Effector CD8-positive, alpha-beta T cell (primary cell): ENCODE measurements around the gene TMEM94.
"Not testable (repeated sequence)": the region's sequence is repeated elsewhere in the genome, so short reads cannot be mapped to it uniquely, and the experiment has no call there.

Experiments
- DNase-seq: peaks from one replicate; lab custom pipeline; 2025; lab: John Stamatoyannopoulos, UW

TMEM94 gene

GRCh38 chr17:75511610-75512575, 55.5 kb downstream of the TMEM94 start:
- no peak for DNase-seq

- no peak for DNase-seq
Measured at GRCh38 chr17:75512926-75513640, 56.6 kb downstream of the TMEM94 start.

- DNase-seq = no peak
Measured at GRCh38 chr17:75513641-75514000, 57.2 kb downstream of the TMEM94 start.

- no peak for DNase-seq
Measured at GRCh38 chr17:75514299-75514918, 58.0 kb downstream of the TMEM94 start.

GRCh38 chr17:75514919-75515495, 58.6 kb downstream of the TMEM94 start:
- DNase-seq = no peak

- peak; percentile 73 for DNase-seq
Measured at GRCh38 chr17:75515496-75516254, 59.2 kb downstream of the TMEM94 start, which contains the start of gene CASKIN2. CASKIN2 (minus strand) TSS chr17:75515537; CDS start chr17:75513804, 1,733 bp downstream.

- DNase-seq = peak; percentile 84
Measured at GRCh38 chr17:75516255-75516618, 59.8 kb downstream of the TMEM94 start, which contains the start of gene TSEN54. TSEN54 (plus strand) TSS chr17:75516528; CDS start chr17:75516561, 33 bp downstream.

GRCh38 chr17:75516619-75517296, 60.3 kb downstream of the TMEM94 start:
- DNase-seq = no peak

- no peak for DNase-seq
Measured at GRCh38 chr17:75517297-75517865, 60.9 kb downstream of the TMEM94 start.

- no peak for DNase-seq
Measured at GRCh38 chr17:75518201-75518600, 61.8 kb downstream of the TMEM94 start.

GRCh38 chr17:75518983-75519537, 62.6 kb downstream of the TMEM94 start:
- no peak for DNase-seq

- DNase-seq = not testable (repeated sequence)
Measured at GRCh38 chr17:75520413-75520812, 64.0 kb downstream of the TMEM94 start.

GRCh38 chr17:75521290-75521689, 64.9 kb downstream of the TMEM94 start:
- DNase-seq = no peak

GRCh38 chr17:75521951-75522727, 65.7 kb downstream of the TMEM94 start:
- DNase-seq = no peak

GRCh38 chr17:75523647-75524046, 67.2 kb downstream of the TMEM94 start:
- DNase-seq = no peak

- no peak for DNase-seq
Measured at GRCh38 chr17:75524269-75524969, 68.0 kb downstream of the TMEM94 start.

- DNase-seq = peak; percentile 78
Measured at GRCh38 chr17:75524970-75525805, 68.8 kb downstream of the TMEM94 start, which contains the start of gene LLGL2. LLGL2 (plus strand) TSS chr17:75525697; CDS start chr17:75543427, 17,730 bp downstream.
